AG09319 (cell line): ENCODE results near the gene ADIRF.
"Not testable (repeated sequence)": the region's sequence is repeated elsewhere in the genome, so short reads cannot be mapped to it uniquely, and the experiment has no call there.

Experiments
- DNase-seq: peaks from one replicate; pipeline ENCODE4 v3.0.0-alpha.2; 2010; ENCODE audit warnings: low read depth; ENCODE audit errors: extremely low read depth
- TF ChIP-seq, protein P1 (sequence below): IDR thresholded peaks from 2 replicates; pipeline ENCODE4 v1.5.1; 2011; ENCODE audit warnings: low read depth, mild to moderate bottlenecking, inconsistent platforms, low read length, moderate library complexity

The ADIRF gene

GRCh38 chr10:87000491-87000890 lies 32.2 kb downstream of the ADIRF start:
- TF ChIP-seq, protein P1, sequence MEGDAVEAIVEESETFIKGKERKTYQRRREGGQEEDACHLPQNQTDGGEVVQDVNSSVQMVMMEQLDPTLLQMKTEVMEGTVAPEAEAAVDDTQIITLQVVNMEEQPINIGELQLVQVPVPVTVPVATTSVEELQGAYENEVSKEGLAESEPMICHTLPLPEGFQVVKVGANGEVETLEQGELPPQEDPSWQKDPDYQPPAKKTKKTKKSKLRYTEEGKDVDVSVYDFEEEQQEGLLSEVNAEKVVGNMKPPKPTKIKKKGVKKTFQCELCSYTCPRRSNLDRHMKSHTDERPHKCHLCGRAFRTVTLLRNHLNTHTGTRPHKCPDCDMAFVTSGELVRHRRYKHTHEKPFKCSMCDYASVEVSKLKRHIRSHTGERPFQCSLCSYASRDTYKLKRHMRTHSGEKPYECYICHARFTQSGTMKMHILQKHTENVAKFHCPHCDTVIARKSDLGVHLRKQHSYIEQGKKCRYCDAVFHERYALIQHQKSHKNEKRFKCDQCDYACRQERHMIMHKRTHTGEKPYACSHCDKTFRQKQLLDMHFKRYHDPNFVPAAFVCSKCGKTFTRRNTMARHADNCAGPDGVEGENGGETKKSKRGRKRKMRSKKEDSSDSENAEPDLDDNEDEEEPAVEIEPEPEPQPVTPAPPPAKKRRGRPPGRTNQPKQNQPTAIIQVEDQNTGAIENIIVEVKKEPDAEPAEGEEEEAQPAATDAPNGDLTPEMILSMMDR, result no peak
- DNase-seq, result no peak

DNA sequence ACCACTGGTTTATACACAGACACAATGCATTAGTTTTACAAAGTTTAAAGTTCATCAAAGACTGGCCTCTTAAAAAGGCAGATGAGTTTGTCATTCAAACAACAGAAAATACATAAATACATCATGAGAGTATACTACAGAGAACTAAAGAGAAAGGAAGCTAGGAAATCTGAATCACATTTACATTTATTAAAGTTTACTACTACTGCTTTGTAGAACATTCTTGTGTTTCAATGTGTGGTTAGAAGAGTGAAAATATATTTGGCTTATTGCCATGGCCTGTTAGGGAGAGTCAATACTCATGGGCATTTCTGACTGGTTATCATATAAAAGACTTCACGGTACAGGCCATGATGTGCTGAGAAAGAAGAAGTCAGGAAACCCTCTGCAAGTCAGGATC lies 38.8 kb downstream of the ADIRF start:
- not testable (repeated sequence) for DNase-seq

DNA sequence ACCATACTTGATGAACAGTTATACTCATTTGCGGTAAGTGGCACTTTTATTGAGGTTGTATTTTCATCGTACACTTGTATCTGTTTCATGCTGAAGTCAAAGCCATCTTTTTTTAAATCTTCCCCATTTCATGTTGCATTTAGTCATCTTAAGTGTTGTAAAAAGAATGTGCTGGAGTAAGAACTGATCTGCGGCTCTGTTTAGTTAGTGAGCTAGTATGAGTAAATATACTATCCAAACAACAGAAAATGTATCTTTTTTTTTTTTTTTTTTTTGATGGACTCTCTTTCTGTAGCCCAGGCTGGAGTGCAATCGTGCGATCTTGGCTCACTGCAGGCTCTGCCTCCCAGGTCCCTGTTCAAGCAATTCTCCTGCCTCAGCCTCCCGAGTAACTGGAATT lies 39.4 kb downstream of the ADIRF start:
- DNase-seq, result not testable (repeated sequence)

DNA sequence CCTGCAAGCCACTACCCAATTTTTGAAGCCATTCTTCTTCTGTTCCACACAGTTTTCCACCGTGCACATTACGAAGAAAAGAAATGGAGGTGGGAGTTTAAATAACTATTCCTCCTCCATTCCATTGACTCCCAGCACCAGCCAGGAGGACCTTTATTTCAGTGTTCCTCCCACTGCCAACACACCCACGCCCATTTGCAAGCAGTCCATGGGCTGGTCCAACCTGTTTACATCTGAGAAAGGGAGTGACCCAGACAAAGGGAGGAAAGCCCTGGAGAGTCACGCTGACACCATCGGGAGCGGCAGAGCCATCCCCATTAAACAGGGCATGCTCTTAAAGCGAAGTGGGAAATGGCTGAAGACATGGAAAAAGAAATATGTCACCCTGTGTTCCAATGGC lies 40.0 kb downstream of the ADIRF start:
- not testable (repeated sequence) for DNase-seq

DNA sequence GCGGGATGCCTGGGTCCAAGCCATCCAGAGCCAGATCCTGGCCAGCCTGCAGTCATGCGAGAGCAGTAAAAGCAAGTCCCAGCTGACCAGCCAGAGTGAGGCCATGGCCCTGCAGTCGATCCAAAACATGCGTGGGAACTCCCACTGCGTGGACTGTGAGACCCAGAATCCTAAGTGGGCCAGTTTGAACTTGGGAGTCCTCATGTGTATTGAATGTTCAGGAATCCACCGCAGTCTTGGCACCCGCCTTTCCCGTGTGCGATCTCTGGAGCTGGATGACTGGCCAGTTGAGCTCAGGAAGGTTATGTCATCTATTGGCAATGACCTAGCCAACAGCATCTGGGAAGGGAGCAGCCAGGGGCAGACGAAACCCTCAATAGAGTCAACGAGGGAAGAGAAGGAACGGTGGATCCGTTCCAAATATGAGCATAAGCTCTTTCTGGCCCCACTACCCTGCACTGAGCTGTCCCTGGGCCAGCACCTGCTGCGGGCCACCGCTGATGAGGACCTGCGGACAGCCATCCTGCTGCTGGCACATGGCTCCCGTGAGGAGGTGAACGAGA lies 40.9 kb downstream of the ADIRF start:
- DNase-seq, result not testable (repeated sequence)

GRCh38 chr10:87013528-87013927 lies 45.2 kb downstream of the ADIRF start:
- not testable (repeated sequence) for DNase-seq

- not testable (repeated sequence) for DNase-seq
Observed at GRCh38 chr10:87014986-87015716, 46.9 kb downstream of the ADIRF start.

- not testable (repeated sequence) for DNase-seq
Observed at GRCh38 chr10:87018127-87018526, 49.8 kb downstream of the ADIRF start.

- not testable (repeated sequence) for DNase-seq
Observed at GRCh38 chr10:87019066-87019465, 50.8 kb downstream of the ADIRF start.

GRCh38 chr10:87019504-87019903 lies 51.2 kb downstream of the ADIRF start:
- DNase-seq, result not testable (repeated sequence)

DNA sequence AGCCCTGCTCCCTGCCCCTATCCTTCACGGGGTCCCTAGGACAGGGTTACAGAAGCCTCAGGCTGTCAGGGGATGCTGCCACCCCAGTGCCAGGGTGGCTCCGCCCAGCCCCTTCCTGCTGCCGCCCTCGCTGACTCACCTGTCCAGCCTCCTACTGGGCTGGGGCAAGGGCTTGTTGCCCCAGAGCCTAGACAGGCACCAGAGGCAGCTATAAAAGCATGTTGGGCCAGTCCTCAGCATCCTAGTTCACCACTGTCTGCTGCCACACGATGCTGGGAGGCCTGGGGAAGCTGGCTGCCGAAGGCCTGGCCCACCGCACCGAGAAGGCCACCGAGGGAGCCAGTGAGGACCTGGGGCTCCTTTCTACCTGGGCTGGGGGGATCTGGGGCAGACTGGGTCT lies 51.8 kb downstream of the ADIRF start, which contains the start of gene FAM25A:
FAM25A (plus strand) TSS at position 239 of the 400 bp plus-strand sequence; CDS start at position 270, 31 bp downstream.
- DNase-seq, result not testable (repeated sequence)
